Nephron progenitor cell (in vitro differentiated cells): ENCODE results near the gene LRRC8C.

Experiments used
- DNase-seq: peaks from one replicate; pipeline ENCODE4 v3.0.0; 2021
- H3K27ac Mint-ChIP-seq: 2 replicates; pipeline ENCODE4 v1.8.0; 2021; ENCODE audit warnings: mild to moderate bottlenecking, moderate library complexity, mixed read lengths
- H3K27me3 Mint-ChIP-seq: 2 replicates; pipeline ENCODE4 v1.8.0; 2021; ENCODE audit warnings: mild to moderate bottlenecking, low read depth, mixed read lengths; ENCODE audit not compliant: poor library complexity
- H3K36me3 Mint-ChIP-seq: 2 replicates; pipeline ENCODE4 v1.8.0; 2021; ENCODE audit warnings: low read depth, mixed read lengths
- H3K4me1 Mint-ChIP-seq: 2 replicates; pipeline ENCODE4 v1.8.0; 2021; ENCODE audit warnings: mixed read lengths
- H3K4me3 Mint-ChIP-seq: 2 replicates; pipeline ENCODE4 v1.8.0; 2021; ENCODE audit warnings: mild to moderate bottlenecking, moderate library complexity, mixed read lengths
- H3K9me3 Mint-ChIP-seq: 2 replicates; pipeline ENCODE4 v1.8.0; 2021; ENCODE audit warnings: mild to moderate bottlenecking, moderate library complexity, mixed read lengths
- TF ChIP-seq, protein P1 (sequence below): fragments of 200-600 bp; sonication (generic); IDR thresholded peaks from 2 replicates; pipeline ENCODE4 v1.5.0; 2021; ENCODE audit warnings: antibody characterized with exemption

LRRC8C gene

DNA sequence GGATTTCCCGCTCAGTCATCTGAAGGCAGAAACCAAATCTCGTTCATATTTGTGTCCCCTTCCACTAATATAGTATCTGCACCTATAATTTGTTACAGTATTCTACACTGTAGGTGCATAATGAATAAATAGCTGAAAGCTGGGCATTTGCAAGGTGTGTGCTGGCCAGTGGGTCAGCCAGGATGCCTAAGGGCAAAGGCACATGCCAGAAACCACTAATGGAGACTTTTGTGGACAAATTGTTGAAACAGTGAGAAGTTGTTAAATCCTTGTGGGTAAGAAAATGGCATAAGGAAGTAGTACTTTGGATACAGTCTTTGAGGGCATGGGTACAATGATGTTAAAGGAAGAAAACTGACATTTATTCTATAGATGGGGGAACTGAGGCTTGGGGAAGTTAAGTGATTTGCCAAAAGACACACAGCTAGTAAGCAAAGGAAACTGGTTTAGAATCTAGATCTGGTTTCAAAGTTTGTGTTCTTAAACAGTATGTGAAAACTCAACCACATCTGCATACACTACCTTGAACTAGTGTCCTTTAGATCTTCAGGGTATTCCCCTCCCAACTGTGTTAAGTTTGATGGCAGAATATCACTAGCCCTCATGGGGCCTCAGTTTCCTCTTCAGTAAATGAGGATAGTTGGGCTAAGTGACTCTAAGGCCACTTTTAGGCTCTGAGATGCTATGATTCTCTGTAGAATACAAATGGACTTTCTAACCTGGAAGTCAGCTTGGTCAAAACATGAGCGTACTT, 26.5 kb upstream of the LRRC8C start:
- Mint-ChIP-seq H3K27ac (no peak overlapping the region), H3K36me3 (peaks cover 4% of the 10 kb centered on the region), H3K4me1 (no peaks in the 10 kb centered on the region), H3K9me3 (no peaks in the 10 kb centered on the region), H3K4me3 (no peak overlapping the region), H3K27me3 (peaks cover 5% of the 10 kb centered on the region)
- no peak for DNase-seq
- TF ChIP-seq, protein P1, sequence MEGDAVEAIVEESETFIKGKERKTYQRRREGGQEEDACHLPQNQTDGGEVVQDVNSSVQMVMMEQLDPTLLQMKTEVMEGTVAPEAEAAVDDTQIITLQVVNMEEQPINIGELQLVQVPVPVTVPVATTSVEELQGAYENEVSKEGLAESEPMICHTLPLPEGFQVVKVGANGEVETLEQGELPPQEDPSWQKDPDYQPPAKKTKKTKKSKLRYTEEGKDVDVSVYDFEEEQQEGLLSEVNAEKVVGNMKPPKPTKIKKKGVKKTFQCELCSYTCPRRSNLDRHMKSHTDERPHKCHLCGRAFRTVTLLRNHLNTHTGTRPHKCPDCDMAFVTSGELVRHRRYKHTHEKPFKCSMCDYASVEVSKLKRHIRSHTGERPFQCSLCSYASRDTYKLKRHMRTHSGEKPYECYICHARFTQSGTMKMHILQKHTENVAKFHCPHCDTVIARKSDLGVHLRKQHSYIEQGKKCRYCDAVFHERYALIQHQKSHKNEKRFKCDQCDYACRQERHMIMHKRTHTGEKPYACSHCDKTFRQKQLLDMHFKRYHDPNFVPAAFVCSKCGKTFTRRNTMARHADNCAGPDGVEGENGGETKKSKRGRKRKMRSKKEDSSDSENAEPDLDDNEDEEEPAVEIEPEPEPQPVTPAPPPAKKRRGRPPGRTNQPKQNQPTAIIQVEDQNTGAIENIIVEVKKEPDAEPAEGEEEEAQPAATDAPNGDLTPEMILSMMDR: no peak

DNA sequence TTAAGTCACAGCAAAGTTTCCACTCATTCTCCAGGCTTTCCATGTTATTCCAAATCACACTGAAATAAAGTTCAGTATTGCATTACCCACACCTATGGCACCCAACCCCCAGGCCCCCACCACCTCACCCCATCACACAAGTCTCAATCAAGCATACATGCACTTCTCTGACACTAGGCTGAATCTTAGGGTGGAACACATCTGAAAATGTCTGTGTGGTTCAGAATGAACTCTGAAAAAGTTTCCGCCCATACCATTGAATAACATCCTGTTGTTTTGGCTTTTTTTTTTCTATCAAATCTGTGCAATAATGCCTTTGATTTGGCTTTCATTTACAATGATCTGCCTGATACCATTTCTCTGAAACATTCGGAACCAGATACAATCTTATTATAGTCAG, 25.8 kb upstream of the LRRC8C start:
- no peak for DNase-seq
- TF ChIP-seq, protein P1: no peak
- H3K4me3 Mint-ChIP-seq: no peak overlapping the region
- no peaks in the 10 kb centered on the region for H3K9me3 Mint-ChIP-seq
- no peaks in the 10 kb centered on the region for H3K4me1 Mint-ChIP-seq
- peaks cover 4% of the 10 kb centered on the region for H3K36me3 Mint-ChIP-seq
- H3K27me3 Mint-ChIP-seq: peaks cover 5% of the 10 kb centered on the region
- no peak overlapping the region for H3K27ac Mint-ChIP-seq

- DNase-seq: no peak
- peaks cover 5% of the 10 kb centered on the region for H3K27me3 Mint-ChIP-seq
- H3K36me3 Mint-ChIP-seq: peaks cover 4% of the 10 kb centered on the region
- no peaks in the 10 kb centered on the region for H3K9me3 Mint-ChIP-seq
- TF ChIP-seq, protein P1: no peak
- H3K27ac Mint-ChIP-seq: no peak overlapping the region
- no peak overlapping the region for H3K4me3 Mint-ChIP-seq
- H3K4me1 Mint-ChIP-seq: no peaks in the 10 kb centered on the region
These were observed 25.2 kb upstream of the LRRC8C start for GRCh38 chr1:89607586-89608318.

DNA sequence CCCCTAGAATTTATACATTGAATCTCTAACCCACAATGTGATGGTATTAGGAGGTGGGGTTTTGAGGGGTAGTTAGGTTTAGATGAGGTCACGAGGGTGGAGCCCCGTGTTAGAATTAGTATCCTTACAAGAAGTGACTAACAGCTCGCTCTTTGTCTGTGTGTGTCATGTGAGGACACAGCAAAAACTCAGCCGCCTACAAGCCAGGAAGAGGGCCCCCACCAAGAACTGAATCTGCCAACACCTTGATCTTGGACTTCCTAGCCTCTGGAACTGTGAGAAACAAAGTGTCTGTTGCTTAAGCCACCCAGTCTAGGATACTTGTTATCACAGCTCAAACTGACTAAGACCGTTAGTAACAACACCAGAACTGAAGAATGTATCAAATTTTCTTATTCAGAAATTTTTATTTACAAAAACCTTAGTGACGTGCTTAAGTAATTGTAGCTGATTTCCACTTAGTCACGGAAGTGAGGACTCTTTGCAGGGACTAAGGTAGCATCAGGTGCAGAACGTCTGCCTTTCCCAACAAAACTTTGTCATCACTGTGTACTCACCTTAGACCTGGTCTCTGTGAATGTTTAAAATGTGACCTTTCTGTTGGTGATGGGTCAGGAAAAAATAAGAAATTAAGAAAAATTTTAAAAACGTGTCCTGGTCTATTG, 24.5 kb upstream of the LRRC8C start:
- Mint-ChIP-seq H3K36me3 (peaks cover 4% of the 10 kb centered on the region), H3K27ac (no peak overlapping the region), H3K27me3 (peaks cover 5% of the 10 kb centered on the region), H3K4me1 (no peaks in the 10 kb centered on the region), H3K9me3 (no peaks in the 10 kb centered on the region), H3K4me3 (no peak overlapping the region)
- TF ChIP-seq, protein P1: no peak
- DNase-seq: no peak

DNA sequence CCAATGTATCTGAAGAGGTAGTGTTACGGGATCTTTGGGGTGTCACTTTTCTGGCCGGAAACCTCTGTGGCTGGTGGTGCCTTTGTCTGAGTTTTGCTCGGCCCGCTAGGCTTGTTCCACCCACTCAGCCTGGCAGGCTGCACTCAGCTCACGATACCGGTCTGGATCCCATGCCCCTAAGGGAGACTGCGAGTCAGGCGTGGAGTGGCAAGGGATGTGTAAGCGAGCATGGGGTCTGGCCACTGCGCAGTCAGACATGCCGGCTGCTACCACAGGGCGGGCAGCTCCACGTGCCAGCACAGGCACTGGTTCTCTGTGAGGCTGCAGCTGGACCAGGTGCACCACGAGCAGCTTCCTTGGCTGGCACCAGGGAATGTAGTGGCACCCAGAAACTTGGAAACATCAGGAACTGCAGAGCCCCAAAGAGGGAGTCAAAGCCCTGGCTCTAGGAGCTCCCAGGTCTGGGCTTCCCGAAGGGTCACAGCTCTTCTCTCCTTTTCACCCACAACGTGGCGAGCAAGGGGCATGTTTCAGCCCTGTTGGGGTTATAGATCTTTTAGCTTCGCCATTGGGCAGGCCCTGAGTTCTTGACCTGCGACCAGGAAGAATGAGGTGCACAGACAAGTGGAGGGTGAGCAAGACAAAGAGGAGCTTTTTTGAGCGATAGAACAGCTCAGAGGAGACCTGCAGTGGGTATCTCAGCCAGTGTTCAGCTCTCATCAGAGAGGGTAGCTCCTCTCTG, 23.8 kb upstream of the LRRC8C start:
- Mint-ChIP-seq H3K36me3 (peaks cover 4% of the 10 kb centered on the region), H3K4me1 (no peaks in the 10 kb centered on the region), H3K27me3 (peaks cover 5% of the 10 kb centered on the region), H3K9me3 (no peaks in the 10 kb centered on the region), H3K27ac (no peak overlapping the region), H3K4me3 (no peak overlapping the region)
- TF ChIP-seq, protein P1: no peak
- no peak for DNase-seq
